MM.1S (cell line): ENCODE data around the gene DNMT3A.

ENCODE experiments used
- DNase-seq: peaks from one replicate; pipeline ENCODE4 v3.0.0-alpha.2; 2015
- H2AFZ ChIP-seq: fragments of 300-600 bp; sonication (generic); 2 replicates; pipeline ENCODE4 v1.6.0; 2016; ENCODE audit warnings: antibody characterized with exemption, low read length
- H3F3A ChIP-seq: fragments of 300-600 bp; sonication (generic); 2 replicates; pipeline ENCODE4 v1.6.1; 2016; ENCODE audit warnings: mild to moderate bottlenecking, antibody characterized with exemption, low read length, moderate library complexity, mixed read lengths; ENCODE audit not compliant: insufficient read depth
- H3K27ac ChIP-seq: fragments of 300-600 bp; sonication (generic); 2 replicates; pipeline ENCODE4 v1.5.1; 2016; ENCODE audit warnings: mild to moderate bottlenecking, low read length
- H3K27me3 ChIP-seq: fragments of 300-600 bp; sonication (generic); replicated peaks from 2 replicates; pipeline ENCODE4 v1.6.0; 2016; ENCODE audit warnings: low read length; ENCODE audit not compliant: insufficient read depth
- H3K36me3 ChIP-seq: fragments of 300-600 bp; sonication (generic); replicated peaks from 2 replicates; pipeline ENCODE4 v1.6.1; 2016; ENCODE audit warnings: mild to moderate bottlenecking, low read length, mixed read lengths; ENCODE audit not compliant: insufficient read depth
- H3K4me1 ChIP-seq: fragments of 300-600 bp; sonication (generic); 2 replicates; pipeline ENCODE4 v1.6.1; 2016; ENCODE audit warnings: low read length, mixed read lengths
- H3K4me2 ChIP-seq: fragments of 300-600 bp; sonication (generic); 2 replicates; pipeline ENCODE4 v1.6.0; 2016; ENCODE audit warnings: low read depth, low read length
- H3K4me3 ChIP-seq: fragments of 300-600 bp; sonication (generic); 2 replicates; pipeline ENCODE4 v1.5.1; 2016; ENCODE audit warnings: low read length, mixed read lengths
- H3K79me2 ChIP-seq: fragments of 300-600 bp; sonication (generic); 2 replicates; pipeline ENCODE4 v1.6.1; 2016; ENCODE audit warnings: mixed run types, low read length, mixed read lengths
- H3K9ac ChIP-seq: fragments of 300-600 bp; sonication (generic); 2 replicates; pipeline ENCODE4 v1.6.1; 2016; ENCODE audit warnings: low read length, mixed read lengths
- H3K9me2 ChIP-seq: fragments of 300-600 bp; sonication (generic); replicated peaks from 2 replicates; pipeline ENCODE4 v1.6.1; 2016; ENCODE audit warnings: mild to moderate bottlenecking, low read length, mixed read lengths; ENCODE audit not compliant: insufficient read depth
- H3K9me3 ChIP-seq: fragments of 300-600 bp; sonication (generic); replicated peaks from 2 replicates; pipeline ENCODE4 v1.6.1; 2016; ENCODE audit warnings: mild to moderate bottlenecking, low read length, mixed read lengths; ENCODE audit not compliant: insufficient read depth
- H4K20me1 ChIP-seq: fragments of 300-600 bp; sonication (generic); 2 replicates; pipeline ENCODE4 v1.6.1; 2016; ENCODE audit warnings: mild to moderate bottlenecking, low read length, moderate library complexity, mixed read lengths; ENCODE audit not compliant: insufficient read depth
- EZH2 ChIP-seq: fragments of 300-600 bp; sonication (generic); optimal IDR thresholded peaks from 2 replicates; pipeline ENCODE3; 2017; ENCODE audit warnings: low read depth, mild to moderate bottlenecking, antibody characterized with exemption, low read length, mixed read lengths
- EZH2phosphoT487 ChIP-seq: fragments of 300-600 bp; sonication (generic); IDR thresholded peaks from 2 replicates; pipeline ENCODE4 v1.6.1; 2018; ENCODE audit warnings: antibody characterized with exemption, low read length
- TF ChIP-seq, protein P1 (sequence below): fragments of 300-600 bp; sonication (generic); IDR thresholded peaks from 2 replicates; pipeline ENCODE4 v1.5.1; 2016; ENCODE audit warnings: antibody characterized with exemption, low read length, mixed read lengths

Gene DNMT3A

DNA sequence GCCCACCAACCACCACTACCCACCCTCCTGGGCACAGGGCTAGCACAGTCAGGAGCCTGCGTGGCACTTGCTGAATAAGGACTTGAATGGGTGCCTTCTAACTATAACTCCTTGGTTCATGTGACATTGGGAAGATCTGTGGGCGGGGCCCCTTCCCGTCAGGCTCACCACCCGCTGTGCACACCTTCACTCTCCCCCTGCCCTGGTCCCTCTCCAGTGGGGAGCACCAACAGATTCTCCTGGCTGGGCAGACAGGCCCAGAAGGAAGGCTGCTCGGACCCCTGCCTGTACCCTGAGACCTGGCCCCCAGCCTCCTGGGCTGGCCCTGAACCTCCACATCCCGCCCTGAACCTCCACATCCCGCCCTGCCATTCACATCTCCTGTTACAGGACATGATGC is 139.9 kb downstream of the DNMT3A start:
- no peaks in the 10 kb centered on the region for H3K4me1 ChIP-seq
- no peak overlapping the region for H3K4me3 ChIP-seq
- no peak overlapping the region for H3K4me2 ChIP-seq
- H3K9ac ChIP-seq, result no peak overlapping the region
- no peaks in the 10 kb centered on the region for H3K79me2 ChIP-seq
- no peak overlapping the region for H2AFZ ChIP-seq
- H3K27me3 ChIP-seq, result peaks cover 12% of the 10 kb centered on the region
- H3K9me3 ChIP-seq, result no peaks in the 10 kb centered on the region
- TF ChIP-seq EZH2phosphoT487, result no peak
- TF ChIP-seq EZH2, result no peak
- TF ChIP-seq, protein P1, sequence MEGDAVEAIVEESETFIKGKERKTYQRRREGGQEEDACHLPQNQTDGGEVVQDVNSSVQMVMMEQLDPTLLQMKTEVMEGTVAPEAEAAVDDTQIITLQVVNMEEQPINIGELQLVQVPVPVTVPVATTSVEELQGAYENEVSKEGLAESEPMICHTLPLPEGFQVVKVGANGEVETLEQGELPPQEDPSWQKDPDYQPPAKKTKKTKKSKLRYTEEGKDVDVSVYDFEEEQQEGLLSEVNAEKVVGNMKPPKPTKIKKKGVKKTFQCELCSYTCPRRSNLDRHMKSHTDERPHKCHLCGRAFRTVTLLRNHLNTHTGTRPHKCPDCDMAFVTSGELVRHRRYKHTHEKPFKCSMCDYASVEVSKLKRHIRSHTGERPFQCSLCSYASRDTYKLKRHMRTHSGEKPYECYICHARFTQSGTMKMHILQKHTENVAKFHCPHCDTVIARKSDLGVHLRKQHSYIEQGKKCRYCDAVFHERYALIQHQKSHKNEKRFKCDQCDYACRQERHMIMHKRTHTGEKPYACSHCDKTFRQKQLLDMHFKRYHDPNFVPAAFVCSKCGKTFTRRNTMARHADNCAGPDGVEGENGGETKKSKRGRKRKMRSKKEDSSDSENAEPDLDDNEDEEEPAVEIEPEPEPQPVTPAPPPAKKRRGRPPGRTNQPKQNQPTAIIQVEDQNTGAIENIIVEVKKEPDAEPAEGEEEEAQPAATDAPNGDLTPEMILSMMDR, result no peak
- DNase-seq, result no peak
- no peaks in the 10 kb centered on the region for H3F3A ChIP-seq
- H3K36me3 ChIP-seq, result no peaks in the 10 kb centered on the region
- H4K20me1 ChIP-seq, result no peaks in the 10 kb centered on the region
- no peaks in the 10 kb centered on the region for H3K9me2 ChIP-seq
- no peak overlapping the region for H3K27ac ChIP-seq

DNA sequence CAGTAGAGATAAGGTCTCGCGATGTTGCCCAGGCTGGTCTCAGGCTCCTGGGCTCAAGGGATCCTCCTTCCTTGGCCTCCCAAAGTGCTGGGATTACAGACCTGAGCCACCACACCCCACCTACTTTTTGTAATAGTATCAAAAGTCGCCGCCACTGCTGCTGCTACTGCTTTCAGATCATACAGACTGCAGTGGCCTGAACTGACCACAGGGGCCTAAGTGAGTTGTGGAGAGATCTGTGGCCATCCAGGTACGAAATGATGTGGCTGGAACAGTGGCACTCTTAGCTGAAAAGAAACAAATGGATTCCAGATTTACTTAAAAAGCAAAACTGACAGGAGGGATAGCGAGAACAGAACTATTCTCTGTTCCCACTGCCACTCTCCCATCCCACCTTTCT is 140.5 kb downstream of the DNMT3A start:
- H3K27ac ChIP-seq, result no peak overlapping the region
- H3K4me1 ChIP-seq, result no peaks in the 10 kb centered on the region
- no peak overlapping the region for H3K4me2 ChIP-seq
- no peaks in the 10 kb centered on the region for H3K9me2 ChIP-seq
- DNase-seq, result no peak
- H3K79me2 ChIP-seq, result no peaks in the 10 kb centered on the region
- H2AFZ ChIP-seq, result no peak overlapping the region
- no peaks in the 10 kb centered on the region for H3K9me3 ChIP-seq
- TF ChIP-seq, protein P1, result 0 out of 2 replicates have a peak, but pooled peaks have one; percentile 16
- no peak for TF ChIP-seq EZH2phosphoT487
- H3K4me3 ChIP-seq, result no peak overlapping the region
- no peak overlapping the region for H3K9ac ChIP-seq
- no peaks in the 10 kb centered on the region for H4K20me1 ChIP-seq
- no peaks in the 10 kb centered on the region for H3K36me3 ChIP-seq
- H3F3A ChIP-seq, result no peaks in the 10 kb centered on the region
- H3K27me3 ChIP-seq, result peaks cover 12% of the 10 kb centered on the region

DNA sequence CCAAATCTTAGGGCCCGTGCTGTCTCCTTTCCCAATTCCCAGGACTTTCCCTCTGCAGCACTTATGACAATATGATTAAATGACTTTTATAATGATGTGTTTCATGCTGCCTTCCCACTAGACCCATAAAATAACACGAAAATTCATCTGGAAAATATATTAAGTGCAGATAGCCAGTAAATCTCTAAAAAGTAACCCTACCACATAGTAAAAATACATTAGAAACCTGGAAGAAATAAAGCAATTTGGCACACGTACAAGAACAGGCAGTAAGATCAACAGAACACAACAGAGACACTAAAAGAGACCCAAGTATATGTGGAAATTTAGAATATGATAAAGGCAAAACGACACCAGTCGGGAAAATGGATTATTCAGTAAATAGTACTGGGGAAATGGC is 143.1 kb downstream of the DNMT3A start:
- Histone ChIP-seq H3K4me3 (no peak overlapping the region), H3K79me2 (no peaks in the 10 kb centered on the region), H3K9me2 (no peaks in the 10 kb centered on the region), H3K9ac (no peak overlapping the region), H3K27me3 (no peaks in the 10 kb centered on the region), H3K27ac (no peak overlapping the region), H3K9me3 (no peaks in the 10 kb centered on the region), H4K20me1 (no peaks in the 10 kb centered on the region), H3K4me2 (no peak overlapping the region), H3K36me3 (no peaks in the 10 kb centered on the region), H2AFZ (no peak overlapping the region), H3F3A (no peaks in the 10 kb centered on the region), H3K4me1 (no peaks in the 10 kb centered on the region)
- TF ChIP-seq EZH2 (no peak), EZH2phosphoT487 (no peak)
- TF ChIP-seq, protein P1, result no peak
- no peak for DNase-seq

DNA sequence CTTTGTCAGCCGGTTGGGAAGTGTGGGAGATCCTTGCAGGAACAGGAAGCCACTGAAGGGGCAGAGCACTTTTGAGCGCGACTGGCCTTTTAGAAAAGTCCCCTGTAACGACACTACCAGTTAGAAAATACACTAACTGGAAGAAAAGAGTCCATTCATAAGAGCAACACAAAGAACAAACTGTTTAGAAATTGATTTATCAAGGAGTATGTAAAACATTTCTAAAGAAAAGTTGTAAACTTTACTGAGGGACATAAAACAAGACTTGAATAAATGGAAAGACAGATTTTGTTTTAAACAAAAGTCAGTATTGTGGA is 143.6 kb downstream of the DNMT3A start:
- H3F3A ChIP-seq, result no peaks in the 10 kb centered on the region
- no peaks in the 10 kb centered on the region for H3K36me3 ChIP-seq
- H3K9me3 ChIP-seq, result no peaks in the 10 kb centered on the region
- H3K4me2 ChIP-seq, result no peak overlapping the region
- no peak overlapping the region for H2AFZ ChIP-seq
- H3K4me1 ChIP-seq, result no peaks in the 10 kb centered on the region
- no peaks in the 10 kb centered on the region for H3K9me2 ChIP-seq
- no peak for TF ChIP-seq EZH2phosphoT487
- no peak for TF ChIP-seq EZH2
- TF ChIP-seq, protein P1, result no peak
- no peaks in the 10 kb centered on the region for H4K20me1 ChIP-seq
- DNase-seq, result no peak
- no peaks in the 10 kb centered on the region for H3K27me3 ChIP-seq
- no peak overlapping the region for H3K9ac ChIP-seq
- no peak overlapping the region for H3K27ac ChIP-seq
- H3K79me2 ChIP-seq, result no peaks in the 10 kb centered on the region
- H3K4me3 ChIP-seq, result no peak overlapping the region
